Fibroblast of skin of left biceps (primary cell): ENCODE measurements around the gene NUP153.

Source experiments
- DNase-seq, 2 experiments: peaks; one replicate each; pipeline ENCODE4 v3.0.0-alpha.2; 2013; ENCODE audit warnings: low read depth in 2 of 2

The NUP153 gene

GRCh38 chr6:17663226-17663625 lies 43.5 kb downstream of the NUP153 start:
- DNase-seq = no peak

- DNase-seq = no peak
Measured at GRCh38 chr6:17662585-17662984, 44.1 kb downstream of the NUP153 start.

DNA sequence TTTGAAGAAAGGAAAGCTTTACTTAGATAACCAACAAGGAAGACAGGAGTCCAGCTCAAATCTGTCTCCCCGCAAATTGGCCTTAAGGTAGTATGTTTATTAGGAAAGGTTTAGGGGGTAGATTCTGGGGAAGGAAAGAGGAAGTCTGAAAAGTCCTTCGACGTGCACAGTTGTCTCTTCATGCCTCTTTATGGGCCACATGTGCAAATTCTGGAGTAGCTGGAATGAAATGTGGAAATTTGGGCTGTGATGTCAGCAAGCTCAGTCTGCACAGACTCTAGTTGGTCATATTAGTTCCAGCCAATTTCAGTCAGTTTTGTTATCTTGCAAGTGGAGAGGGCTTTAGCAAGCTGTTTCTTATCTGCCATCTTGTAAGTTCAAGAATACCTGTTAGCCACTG lies 50.1 kb downstream of the NUP153 start:
- no peak for DNase-seq

DNA sequence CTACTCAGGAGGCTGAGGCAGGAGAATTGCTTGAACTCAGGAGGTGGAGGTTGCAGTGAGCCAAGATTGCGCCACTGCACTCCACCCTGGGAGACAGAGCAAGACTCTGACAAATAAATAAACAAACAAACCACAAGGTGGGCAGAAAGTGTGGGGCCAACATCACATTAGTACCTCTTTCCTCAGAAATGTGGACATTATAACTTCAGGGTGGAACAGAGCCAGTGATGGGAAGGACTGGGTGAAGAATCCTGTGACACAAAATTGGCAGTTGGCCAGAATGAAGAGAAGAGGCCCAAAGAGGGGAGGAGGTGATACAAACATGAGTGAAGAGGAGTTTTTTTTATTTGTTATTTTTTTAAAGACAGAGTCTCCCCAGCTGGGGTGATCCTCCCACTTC lies 50.6 kb downstream of the NUP153 start:
- DNase-seq = no peak

DNA sequence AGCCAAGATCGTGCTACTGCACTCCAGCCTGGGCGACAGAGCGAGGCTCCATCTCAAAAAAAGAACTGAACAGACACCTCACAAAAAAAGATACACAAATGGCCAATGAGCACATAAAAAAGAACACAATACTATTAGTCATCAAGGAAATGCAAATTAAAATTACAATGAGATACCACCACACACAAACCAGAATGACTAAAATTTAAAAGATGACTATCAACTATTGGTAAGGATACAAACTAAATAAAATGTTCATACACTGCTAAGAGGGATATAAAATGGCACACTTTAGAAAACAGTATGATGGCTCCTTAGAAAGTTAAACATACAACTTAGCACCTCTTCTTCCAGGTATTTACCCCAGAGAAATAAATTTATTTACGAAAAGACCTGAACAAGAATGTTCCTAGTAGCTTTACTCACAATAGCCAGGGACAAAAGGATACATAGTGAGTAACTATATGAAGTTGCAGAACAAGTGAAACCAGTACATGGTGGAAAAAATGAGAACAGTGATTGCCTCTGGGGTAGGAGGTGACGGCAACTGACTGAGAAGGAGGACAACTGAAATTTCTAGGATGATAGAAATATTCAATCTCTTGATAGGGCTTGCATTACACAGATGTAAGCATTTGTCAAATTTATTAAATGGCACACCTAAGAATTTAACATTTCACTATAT lies 53.4 kb downstream of the NUP153 start:
- DNase-seq = no peak

- DNase-seq = no peak
Measured at GRCh38 chr6:17650656-17651309, 55.9 kb downstream of the NUP153 start.

GRCh38 chr6:17648745-17649144 lies 58.0 kb downstream of the NUP153 start:
- no peak for DNase-seq

DNA sequence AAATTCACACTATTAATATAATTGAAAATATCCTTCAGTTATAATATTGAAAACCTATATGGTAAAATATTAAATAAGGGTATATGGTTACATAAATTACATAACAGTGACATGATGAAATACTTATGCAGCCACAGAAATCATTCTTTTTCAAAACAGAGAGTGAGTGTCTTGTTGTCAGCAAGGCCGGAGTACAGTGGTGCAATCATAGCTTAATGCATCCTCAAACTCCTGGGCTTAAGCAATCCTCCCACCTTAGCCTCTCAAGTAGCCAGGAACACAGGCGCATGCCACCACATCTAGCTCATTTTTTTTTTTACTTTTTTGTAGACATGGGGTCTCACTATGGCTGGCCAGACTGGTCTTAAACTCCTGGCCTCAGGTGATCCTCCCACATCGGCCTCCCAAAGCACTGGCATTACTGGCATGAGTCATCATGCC lies 66.2 kb downstream of the NUP153 start:
- peak; percentile 8 to 9 for DNase-seq

DNA sequence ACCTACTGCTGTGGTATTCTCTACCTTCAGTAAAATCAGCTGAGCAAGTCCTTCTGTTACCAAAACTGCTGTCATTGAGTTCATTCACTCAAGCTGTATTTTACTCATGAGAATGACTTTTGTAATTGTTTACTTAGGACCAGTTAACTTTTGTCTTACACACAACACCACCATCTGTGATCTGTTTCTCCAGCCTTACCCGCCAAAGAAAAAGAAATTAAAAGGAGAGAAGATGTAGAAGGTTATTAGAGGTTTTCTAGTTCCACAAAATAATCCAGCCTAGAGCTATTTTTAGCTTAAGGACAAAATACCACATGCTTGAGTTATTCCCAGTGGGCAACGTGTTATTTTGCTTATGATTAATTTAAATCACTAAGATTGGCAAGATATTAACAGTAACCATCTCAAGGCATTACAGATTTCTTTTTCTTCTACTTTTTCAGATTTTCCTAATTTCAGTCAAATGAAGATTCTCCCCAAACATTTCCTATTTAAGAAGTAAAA lies 68.5 kb downstream of the NUP153 start:
- DNase-seq = no peak

DNA sequence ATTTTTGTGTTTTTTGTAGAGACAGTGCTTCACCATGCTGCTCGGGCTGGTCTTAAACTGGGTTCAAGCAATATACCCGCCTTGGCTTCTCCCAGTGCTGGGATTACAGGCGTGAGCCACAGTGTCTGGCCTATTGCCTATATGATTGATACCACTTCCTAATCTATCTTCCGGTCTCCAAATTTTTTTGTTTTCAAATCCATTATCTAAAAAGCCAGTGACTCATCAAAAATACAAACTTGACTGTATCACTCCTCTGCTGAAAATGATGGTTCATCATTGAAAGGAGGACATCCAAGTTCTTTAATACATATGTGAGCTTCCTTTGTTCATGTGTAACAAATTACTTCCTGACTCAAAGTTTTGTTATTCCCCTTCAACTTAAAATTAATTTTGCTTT lies 71.2 kb downstream of the NUP153 start:
- DNase-seq = no peak

DNA sequence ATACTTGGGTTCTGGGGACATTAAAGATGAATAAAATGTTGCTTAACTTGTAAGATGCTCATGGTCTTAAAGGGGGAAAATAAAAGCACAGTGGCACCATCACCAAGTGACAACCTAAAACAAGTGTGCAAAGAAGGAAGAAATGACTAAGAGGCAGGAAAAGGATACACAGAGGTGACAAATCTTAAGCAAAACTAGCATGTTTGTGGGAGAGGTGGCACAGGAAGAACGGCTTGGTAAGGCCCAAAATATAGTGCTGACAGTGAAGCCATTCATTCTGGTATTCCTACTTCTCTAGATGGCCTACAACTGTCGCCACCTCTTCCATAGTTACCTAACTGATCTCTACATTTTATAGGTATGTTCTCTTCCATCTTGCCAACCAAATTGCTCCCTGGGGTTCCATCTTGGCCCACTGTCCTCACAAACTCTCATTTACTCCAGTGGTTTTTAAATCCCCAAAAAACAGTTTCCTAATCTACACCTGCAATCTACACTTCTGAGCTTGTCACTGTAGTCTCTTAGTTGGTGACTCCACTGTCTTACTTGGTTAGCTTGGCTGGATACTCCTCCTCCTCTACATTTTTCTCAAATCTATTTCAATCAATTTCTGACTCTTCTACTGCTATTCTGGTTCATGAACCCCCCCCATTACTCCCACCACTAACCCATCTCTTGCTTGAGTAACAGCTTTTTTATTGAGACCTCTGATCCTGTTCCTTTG lies 73.1 kb downstream of the NUP153 start:
- DNase-seq = no peak

DNA sequence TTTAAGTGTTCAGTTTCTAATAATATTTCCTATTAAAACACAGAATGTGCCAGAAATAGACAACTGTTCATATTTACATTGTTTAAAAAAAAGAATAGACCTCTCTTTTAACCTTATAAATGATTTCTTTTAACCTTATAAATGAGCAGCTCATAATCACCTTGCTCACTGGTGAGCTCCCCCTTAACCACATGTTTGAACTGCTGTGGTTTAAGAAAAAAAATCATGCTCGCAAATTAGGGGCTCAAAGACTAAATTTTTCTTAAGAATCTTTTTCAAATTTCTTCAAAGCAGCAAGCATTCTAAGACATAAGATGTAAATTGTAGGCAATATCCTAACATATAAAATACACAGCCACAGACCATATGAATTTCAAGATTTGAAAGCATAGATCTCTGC lies 73.8 kb downstream of the NUP153 start:
- DNase-seq = no peak

DNA sequence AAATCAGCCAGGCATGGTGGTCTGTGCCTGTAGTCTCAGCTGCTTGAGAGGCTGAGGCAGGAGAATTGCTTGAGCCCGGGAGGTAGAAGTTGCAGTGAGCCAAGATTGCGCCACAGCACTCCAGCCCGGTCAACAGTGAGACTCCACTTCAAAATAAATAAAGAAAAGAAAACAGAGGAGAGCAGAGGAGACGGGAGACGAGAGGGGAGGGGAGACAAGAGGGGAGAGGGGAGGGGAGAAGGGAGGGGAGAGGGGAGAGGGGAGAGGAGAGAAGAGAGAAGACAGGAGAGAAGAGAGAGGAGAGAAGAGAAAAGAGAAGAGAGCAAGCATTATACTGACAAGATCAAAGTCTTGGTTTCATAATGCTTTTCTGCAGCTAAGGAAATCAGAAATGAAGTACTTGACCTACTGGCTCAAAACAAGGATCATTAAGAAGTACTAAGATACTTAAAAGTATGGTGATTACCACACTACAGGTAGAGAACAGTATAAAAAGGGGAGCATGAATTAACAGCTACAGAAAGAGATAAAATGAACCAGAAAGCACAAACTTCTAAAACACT lies 76.1 kb downstream of the NUP153 start:
- DNase-seq = no peak

- no peak for DNase-seq
Measured at GRCh38 chr6:17629824-17630510, 76.8 kb downstream of the NUP153 start.

GRCh38 chr6:17628873-17629272 lies 77.9 kb downstream of the NUP153 start:
- DNase-seq = no peak

DNA sequence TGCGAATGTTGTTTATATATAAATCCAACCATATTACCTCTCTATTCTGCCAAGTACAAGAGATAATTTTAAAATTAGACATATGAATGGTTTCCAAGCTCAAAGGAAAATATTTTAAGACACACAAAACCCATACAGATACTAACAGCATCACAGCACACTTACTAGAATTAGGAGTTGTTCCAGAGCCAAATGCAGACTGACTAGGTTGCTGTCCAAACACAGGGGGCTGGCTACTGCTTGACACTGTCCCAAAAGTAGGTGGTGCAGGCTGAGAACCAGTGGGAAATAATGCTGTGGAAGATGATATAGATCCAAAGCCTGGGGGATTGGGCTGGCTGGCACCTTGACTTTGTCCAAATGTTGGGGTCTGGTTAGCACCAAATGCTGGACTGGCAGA lies 82.3 kb downstream of the NUP153 start:
- no peak for DNase-seq

DNA sequence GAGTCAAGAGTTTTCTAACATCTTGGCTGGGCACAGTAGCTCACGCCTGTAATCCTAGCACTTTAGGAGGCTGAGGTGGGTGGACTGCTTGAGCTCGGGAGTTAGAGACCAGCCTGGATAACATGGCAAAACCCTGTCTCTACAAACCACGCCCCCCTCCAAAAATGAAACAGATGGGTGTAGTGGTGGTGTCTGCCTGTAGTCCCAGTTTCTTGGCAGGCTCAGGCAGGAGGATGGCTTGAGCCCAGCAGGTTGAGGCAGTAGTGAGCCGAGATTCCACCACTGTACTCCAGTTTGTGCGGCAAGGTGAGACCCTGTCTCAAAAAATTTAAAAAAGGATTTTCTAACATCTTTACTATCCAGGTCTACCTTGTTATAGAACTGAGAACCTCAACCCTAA lies 84.6 kb downstream of the NUP153 start:
- DNase-seq = no peak

DNA sequence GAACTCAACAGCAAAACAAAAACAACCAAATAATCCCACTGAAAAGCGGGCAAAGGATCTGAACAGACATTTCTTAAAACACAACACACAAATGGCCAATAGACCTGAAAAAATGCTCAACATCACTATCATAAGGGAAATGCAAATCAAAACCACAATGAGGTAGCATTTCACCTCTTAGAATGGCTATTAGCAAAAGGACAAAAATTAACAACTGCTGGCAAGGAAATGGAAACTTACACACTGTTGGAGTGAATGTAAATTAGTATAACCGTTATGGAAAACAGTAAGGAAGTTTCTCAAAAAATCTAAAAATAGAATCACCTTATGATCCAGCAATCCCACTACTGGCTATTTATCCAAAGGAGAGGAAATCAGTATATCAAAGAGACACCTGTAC lies 85.7 kb downstream of the NUP153 start:
- DNase-seq = no peak

GRCh38 chr6:17615794-17616193 lies 90.9 kb downstream of the NUP153 start:
- DNase-seq = no peak

DNA sequence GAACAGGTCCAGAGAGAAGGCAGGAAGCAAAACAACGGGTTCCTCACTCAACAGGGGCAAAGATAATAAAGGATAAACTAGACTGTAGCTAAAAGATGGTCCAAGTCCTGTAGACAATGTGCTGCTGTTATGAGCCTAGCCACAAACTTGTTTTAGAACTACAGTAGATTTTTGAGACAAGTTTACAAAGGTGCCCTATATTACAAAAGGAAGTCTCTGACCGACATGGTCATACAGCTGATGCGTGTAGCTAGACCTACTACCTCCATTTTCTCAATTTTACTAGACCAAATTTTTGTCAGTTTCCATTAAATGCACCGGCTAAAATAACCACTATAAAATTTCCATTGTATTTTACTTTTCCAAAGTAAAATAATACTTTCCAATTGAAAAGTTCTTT lies 94.7 kb downstream of the NUP153 start:
- no peak for DNase-seq

DNA sequence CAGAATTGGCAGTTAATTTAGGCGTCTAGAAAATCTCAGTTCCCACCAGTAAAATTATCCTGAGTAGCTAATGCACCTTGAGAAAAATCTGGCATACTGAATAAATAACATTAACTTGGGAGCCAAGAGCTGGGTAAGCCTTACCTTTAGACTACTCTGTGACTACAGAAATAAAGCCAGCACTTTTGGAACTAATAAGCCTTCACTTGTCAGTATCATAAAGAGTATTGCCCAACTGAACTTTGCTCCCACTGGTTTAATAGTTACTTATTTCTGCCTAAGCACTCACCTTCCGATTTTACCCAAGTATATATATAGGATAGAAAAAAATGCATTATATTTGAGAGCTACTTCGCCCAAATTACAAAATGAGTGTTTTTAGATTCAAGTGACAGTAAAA lies 95.9 kb downstream of the NUP153 start:
- DNase-seq = no peak

GRCh38 chr6:17606606-17607005 lies 100.1 kb downstream of the NUP153 start:
- DNase-seq = no peak
